H1 (cell line): ENCODE measurements around the gene CGN. TPM values are rescaled to one million over a fixed set of nuclear protein-coding genes. Genes with fewer than 3 reads are reported as not detected.

Experiments used
- CTCF ChIA-PET: fragments of 300-600 bp; sonication (Branson Sonifier 250); formaldehyde crosslinking; loops from one replicate; lab custom pipeline; 2021; ENCODE audit not compliant: partially characterized antibody; lab: Charles Lee
- POLR2A ChIA-PET: fragments of 300-600 bp; sonication (Branson Sonifier 250); formaldehyde crosslinking; loops from one replicate; lab custom pipeline; 2021; ENCODE audit warnings: inconsistent platforms; ENCODE audit not compliant: partially characterized antibody; lab: Charles Lee
- DNase-seq, 2 experiments: peaks; one replicate each; pipeline versions ENCODE4 v3.0.0 to v3.0.0-alpha.2; 2010 to 2022; ENCODE audit warnings: low spot score in 2 of 2, low read depth in 1 of 2, mixed read lengths in 1 of 2
- FAIRE-seq: peaks from 2 replicates; lab custom pipeline; 2011; peaks lifted over from hg19 to GRCh38; lab: Jason Lieb, UNC
- H2AFZ ChIP-seq: 2 replicates; pipeline ENCODE4 v1.8.1; 2012; ENCODE audit warnings: low read length, inconsistent platforms
- H2AK5ac ChIP-seq: 2 replicates; pipeline ENCODE4 v1.6.1; 2013; ENCODE audit warnings: low read depth, low read length
- H2BK120ac ChIP-seq: replicated peaks from 2 replicates; pipeline ENCODE3; 2013; ENCODE audit warnings: low read depth, low read length, inconsistent platforms
- H2BK12ac ChIP-seq: 2 replicates; pipeline ENCODE4 v1.6.1; 2013; ENCODE audit warnings: low read depth, low read length
- H2BK15ac ChIP-seq: 2 replicates; pipeline ENCODE4 v1.6.1; 2013; ENCODE audit warnings: low read length
- H2BK20ac ChIP-seq: 2 replicates; pipeline ENCODE4 v1.6.1; 2013; ENCODE audit warnings: low read length
- H2BK5ac ChIP-seq: 2 replicates; pipeline ENCODE4 v1.6.1; 2013; ENCODE audit warnings: low read depth, low read length
- H3K14ac ChIP-seq: 2 replicates; pipeline ENCODE4 v1.6.1; 2013; ENCODE audit warnings: inconsistent platforms; ENCODE audit not compliant: insufficient read length
- H3K18ac ChIP-seq: 2 replicates; pipeline ENCODE4 v1.6.1; 2013; ENCODE audit warnings: low read length; ENCODE audit errors: extremely low read depth
- H3K23ac ChIP-seq: 2 replicates; pipeline ENCODE4 v1.6.1; 2013; ENCODE audit warnings: inconsistent platforms; ENCODE audit not compliant: insufficient read length
- H3K23me2 ChIP-seq: 2 replicates; pipeline ENCODE4 v1.6.1; 2013; ENCODE audit warnings: low read depth, low read length
- H3K27ac ChIP-seq: 2 replicates; pipeline ENCODE4 v1.6.1; 2011; ENCODE audit warnings: low read depth, low read length, inconsistent platforms
- H3K27me3 ChIP-seq, 4 experiments: replicated peaks in 1 of 4; 1 replicate in 1 of 4; 2 replicates in 3 of 4; pipeline versions ENCODE4 v1.6.1 to v1.8.1; 2011 to 2013; ENCODE audit warnings: low read length in 3 of 4, mild to moderate bottlenecking in 3 of 4, inconsistent platforms in 2 of 4, mixed read lengths in 2 of 4, moderate library complexity in 1 of 4; ENCODE audit not compliant: control insufficient read depth in 3 of 4, insufficient read depth in 3 of 4; ENCODE audit errors: extremely low read depth in 1 of 4
- H3K36me3 ChIP-seq, 4 experiments: 2 replicates each; pipeline versions ENCODE4 v1.6.1 to v1.8.1; 2011 to 2013; ENCODE audit warnings: mild to moderate bottlenecking in 4 of 4, low read length in 3 of 4, moderate library complexity in 2 of 4, control low read depth in 1 of 4, inconsistent platforms in 1 of 4; ENCODE audit not compliant: insufficient read depth in 4 of 4, control insufficient read depth in 2 of 4
- H3K4ac ChIP-seq: replicated peaks from 2 replicates; pipeline ENCODE3; 2013; ENCODE audit warnings: low read length, low read depth, mixed read lengths, inconsistent platforms; ENCODE audit not compliant: insufficient read length
- H3K4me1 ChIP-seq, 4 experiments: replicated peaks in 1 of 4; 1 replicate in 1 of 4; 2 replicates in 3 of 4; pipeline versions ENCODE4 v1.6.1 to v1.8.1; 2011 to 2013; ENCODE audit warnings: low read length in 3 of 4, inconsistent platforms in 2 of 4, mixed read lengths in 1 of 4; ENCODE audit not compliant: insufficient read depth in 4 of 4, control insufficient read depth in 3 of 4
- H3K4me2 ChIP-seq, 2 experiments: 2 replicates each; pipeline versions ENCODE4 v1.6.1 to v1.8.1; 2011 to 2013; ENCODE audit warnings: low read depth in 2 of 2, low read length in 2 of 2, control low read depth in 1 of 2, inconsistent platforms in 1 of 2, mild to moderate bottlenecking in 1 of 2; ENCODE audit not compliant: insufficient read depth in 1 of 2
- H3K4me3 ChIP-seq, 4 experiments: fragments of 200-600, 300-600 bp in 1 of 4; sonication (generic), shearing (Covaris generic), sonication (Bioruptor Twin) in 1 of 4; 2 replicates each; pipeline versions ENCODE4 v1.5.1 to v1.8.1; 2011 to 2016; ENCODE audit warnings: low read length in 4 of 4, low read depth in 3 of 4, control low read depth in 2 of 4, inconsistent platforms in 2 of 4, mild to moderate bottlenecking in 2 of 4, mixed read lengths in 1 of 4, moderate library complexity in 1 of 4; ENCODE audit not compliant: insufficient read depth in 2 of 4; ENCODE audit errors: extremely low read depth in 1 of 4
- H3K56ac ChIP-seq: replicated peaks from 2 replicates; pipeline ENCODE3; 2013; ENCODE audit warnings: low read depth, mild to moderate bottlenecking, mixed read lengths, low read length, inconsistent platforms; ENCODE audit not compliant: insufficient read length
- H3K79me1 ChIP-seq: 2 replicates; pipeline ENCODE4 v1.6.1; 2013; ENCODE audit warnings: low read depth, low read length, control low read depth
- H3K79me2 ChIP-seq, 2 experiments: 2 replicates each; pipeline versions ENCODE4 v1.6.1 to v1.8.1; 2012 to 2013; ENCODE audit warnings: low read length in 2 of 2, mild to moderate bottlenecking in 2 of 2, inconsistent platforms in 1 of 2; ENCODE audit not compliant: insufficient read depth in 2 of 2, control insufficient read depth in 1 of 2
- H3K9ac ChIP-seq, 4 experiments: replicated peaks in 1 of 4; 1 replicate in 1 of 4; 2 replicates in 3 of 4; pipeline versions ENCODE4 v1.6.1 to v1.8.1; 2011 to 2013; ENCODE audit warnings: low read depth in 3 of 4, low read length in 3 of 4, control low read depth in 2 of 4, mild to moderate bottlenecking in 2 of 4, moderate library complexity in 2 of 4, inconsistent platforms in 1 of 4; ENCODE audit errors: extremely low read depth in 1 of 4
- H3K9me3 ChIP-seq, 2 experiments: 2 replicates each; pipeline versions ENCODE4 v1.6.1 to v1.8.1; 2012 to 2013; ENCODE audit warnings: mild to moderate bottlenecking in 2 of 2, moderate library complexity in 2 of 2, control low read depth in 1 of 2, inconsistent platforms in 1 of 2, low read depth in 1 of 2, low read length in 1 of 2, mixed read lengths in 1 of 2; ENCODE audit not compliant: insufficient read depth in 2 of 2
- H4K20me1 ChIP-seq, 2 experiments: replicated peaks in 1 of 2; 2 replicates each; pipeline versions ENCODE3 to v1.8.1; 2011 to 2013; ENCODE audit warnings: inconsistent platforms in 2 of 2, low read length in 2 of 2, mild to moderate bottlenecking in 1 of 2; ENCODE audit not compliant: insufficient read depth in 2 of 2, control insufficient read depth in 1 of 2
- H4K5ac ChIP-seq: 2 replicates; pipeline ENCODE4 v1.6.1; 2013; ENCODE audit warnings: low read length, low read depth, mixed read lengths, inconsistent platforms; ENCODE audit not compliant: insufficient read length
- H4K8ac ChIP-seq: 2 replicates; pipeline ENCODE4 v1.8.0; 2013; ENCODE audit warnings: mild to moderate bottlenecking, moderate library complexity, low read length, inconsistent platforms; ENCODE audit not compliant: insufficient read depth; ENCODE audit errors: extremely low read depth
- H4K91ac ChIP-seq: replicated peaks from 2 replicates; pipeline ENCODE3; 2013; ENCODE audit warnings: low read length, mixed read lengths, inconsistent platforms; ENCODE audit not compliant: insufficient read length
- GABPA ChIP-seq: IDR thresholded peaks from 2 replicates; pipeline ENCODE4 v1.6.1; 2011; ENCODE audit warnings: mild to moderate bottlenecking, low read length, moderate library complexity, borderline replicate concordance; ENCODE audit not compliant: insufficient read depth
- POLR2A ChIP-seq, 2 experiments: IDR thresholded peaks; 1 replicate in 1 of 2; 2 replicates in 1 of 2; pipeline ENCODE4 v1.6.1; 2011; ENCODE audit warnings: low read depth in 2 of 2, low read length in 2 of 2, mild to moderate bottlenecking in 2 of 2; ENCODE audit errors: control extremely low read depth in 1 of 2
- SRF ChIP-seq: IDR thresholded peaks from 2 replicates; pipeline ENCODE4 v1.6.1; 2011; ENCODE audit warnings: mild to moderate bottlenecking, low read depth, low read length, moderate library complexity
- WGBS, 2 experiments: shearing (Covaris generic) in 1 of 2; methylation state at CpG; one replicate each; pipeline versions ENCODE4 v1.1.6 to v1.1.7; 2013 to 2015; ENCODE audit warnings: low lambda C conversion rate in 2 of 2, mixed read lengths in 2 of 2, inconsistent platforms in 1 of 2, low coverage in 1 of 2, missing lambda C conversion rate in 1 of 2; ENCODE audit not compliant: insufficient replicate concordance in 2 of 2, insufficient coverage in 1 of 2, insufficient read length in 1 of 2; ENCODE audit errors: extremely low coverage in 1 of 2, missing lambda C conversion rate in 1 of 2; 5-methylcytosine and 5-hydroxymethylcytosine counted together
- long read RNA-seq, 2 experiments: library from RNA in 1 of 2; library from capped mRNA in 1 of 2; stranded (forward); transcript quantifications; one replicate each; pipeline ENCODE4 v2.0.0, GENCODE V29; 2021; ENCODE audit warnings: inconsistent platforms in 1 of 2
- polyA minus RNA-seq, 3 experiments: library from RNA; depleted of rRNA, polyadenylated mRNA; stranded (reverse); fragments of >200 nt; gene quantifications; 1 replicate in 2 of 3; 2 replicates in 1 of 3; pipeline ENCODE4 v1.2.3, GENCODE V29; 2011
- polyA plus RNA-seq, 7 experiments: library from polyadenylated mRNA; depleted of rRNA in 3 of 7; stranded (reverse) in 5 of 7; unstranded in 2 of 7; fragments of >200 nt in 5 of 7; fragments of 200-250 nt in 2 of 7; gene quantifications; 1 replicate in 5 of 7; 2 replicates in 1 of 7; 4 replicates in 1 of 7; pipeline versions ENCODE4 v1.2.1 to v1.2.3, GENCODE V29; 2011 to 2013; ENCODE audit warnings: missing spikeins in 2 of 7, mixed read lengths in 2 of 7
- total RNA-seq: library from RNA; stranded (reverse); fragmentation: NEBNext Ultra II Directional; extraction: Animal tissue kit (Norgen Biotek cat#: 25700); gene quantifications from 2 replicates; pipeline ENCODE4 v1.2.1, GENCODE V29; 2021

Gene CGN, protein sequence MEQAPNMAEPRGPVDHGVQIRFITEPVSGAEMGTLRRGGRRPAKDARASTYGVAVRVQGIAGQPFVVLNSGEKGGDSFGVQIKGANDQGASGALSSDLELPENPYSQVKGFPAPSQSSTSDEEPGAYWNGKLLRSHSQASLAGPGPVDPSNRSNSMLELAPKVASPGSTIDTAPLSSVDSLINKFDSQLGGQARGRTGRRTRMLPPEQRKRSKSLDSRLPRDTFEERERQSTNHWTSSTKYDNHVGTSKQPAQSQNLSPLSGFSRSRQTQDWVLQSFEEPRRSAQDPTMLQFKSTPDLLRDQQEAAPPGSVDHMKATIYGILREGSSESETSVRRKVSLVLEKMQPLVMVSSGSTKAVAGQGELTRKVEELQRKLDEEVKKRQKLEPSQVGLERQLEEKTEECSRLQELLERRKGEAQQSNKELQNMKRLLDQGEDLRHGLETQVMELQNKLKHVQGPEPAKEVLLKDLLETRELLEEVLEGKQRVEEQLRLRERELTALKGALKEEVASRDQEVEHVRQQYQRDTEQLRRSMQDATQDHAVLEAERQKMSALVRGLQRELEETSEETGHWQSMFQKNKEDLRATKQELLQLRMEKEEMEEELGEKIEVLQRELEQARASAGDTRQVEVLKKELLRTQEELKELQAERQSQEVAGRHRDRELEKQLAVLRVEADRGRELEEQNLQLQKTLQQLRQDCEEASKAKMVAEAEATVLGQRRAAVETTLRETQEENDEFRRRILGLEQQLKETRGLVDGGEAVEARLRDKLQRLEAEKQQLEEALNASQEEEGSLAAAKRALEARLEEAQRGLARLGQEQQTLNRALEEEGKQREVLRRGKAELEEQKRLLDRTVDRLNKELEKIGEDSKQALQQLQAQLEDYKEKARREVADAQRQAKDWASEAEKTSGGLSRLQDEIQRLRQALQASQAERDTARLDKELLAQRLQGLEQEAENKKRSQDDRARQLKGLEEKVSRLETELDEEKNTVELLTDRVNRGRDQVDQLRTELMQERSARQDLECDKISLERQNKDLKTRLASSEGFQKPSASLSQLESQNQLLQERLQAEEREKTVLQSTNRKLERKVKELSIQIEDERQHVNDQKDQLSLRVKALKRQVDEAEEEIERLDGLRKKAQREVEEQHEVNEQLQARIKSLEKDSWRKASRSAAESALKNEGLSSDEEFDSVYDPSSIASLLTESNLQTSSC
- total RNA-seq (52.7 and 54.6 TPM in 2 replicates), polyA plus RNA-seq (2011; rRNA removed) (15.9 and 20.4 TPM in 2 replicates), polyA minus RNA-seq (2011; rRNA and poly(A)+ RNA removed) (29.1 and 30.2 TPM in 2 replicates)
- 15.1 TPM for polyA plus RNA-seq (2011; cell fraction: cytosol; rRNA removed)
- 98.4 TPM for polyA plus RNA-seq (2011; cell fraction: nucleus; rRNA removed)
- 47.3 to 55.8 TPM (median 50.2 TPM) in 4 replicates for polyA plus RNA-seq (2012, experiment 1 of 2)
- 15.9 TPM for polyA plus RNA-seq (2012, experiment 2 of 2)
- polyA plus RNA-seq (2013, experiment 1 of 2): 59.6 TPM
- 59.3 TPM for polyA plus RNA-seq (2013, experiment 2 of 2)
- polyA minus RNA-seq (2011; cell fraction: cytosol; rRNA and poly(A)+ RNA removed): 14.6 TPM
- polyA minus RNA-seq (2011; cell fraction: nucleus; rRNA and poly(A)+ RNA removed): 28.5 TPM
- long read RNA-seq, experiment 1, transcript CGN-205 (3 exons, 930 nt): major isoform, 12 of 30 reads
- long read RNA-seq, experiment 1, partial matches to known transcripts: 11 of 30 reads
- long read RNA-seq, experiment 1, other reads (novel, unspliced or antisense): 7 of 30 reads
- long read RNA-seq, experiment 2, full-length matches to known transcripts: 1 of 19 reads
- long read RNA-seq, experiment 2, partial matches to known transcripts: 8 of 19 reads
- long read RNA-seq, experiment 2, other reads (novel, unspliced or antisense): 10 of 19 reads

- Histone ChIP-seq H3K27me3 (0 out of 7 replicates have a peak, but pooled peaks cover 0 to 3% (median 0%) of the 10 kb centered on the region in 4 experiments), H3K9ac (peak within 1 kb of the TSS; percentile 56 to 94 (median 83)), H3K9me3 (no peaks in the 10 kb centered on the region), H3K4me3 (peak within 1 kb of the TSS; percentile 80 to 85 (median 84)), H2BK15ac (peak within 1 kb of the TSS; percentile 72; the same call in 1 of the 2 replicates), H3K4me2 (peak within 1 kb of the TSS; percentile 83 to 98), H3K79me2 (peaks cover 0 to 32% of the 10 kb centered on the region in 2 experiments; a peak in 2 of 4 replicates), H3K4me1 (peaks cover 19 to 33% (median 21%) of the 10 kb centered on the region in 4 experiments), H2BK5ac (peak within 1 kb of the TSS; percentile 88; the same call in 1 of the 2 replicates), H3K23me2 (peaks cover 24% of the 10 kb centered on the region), H3K56ac (peak within 1 kb of the TSS; percentile 62), H4K8ac (peak within 1 kb of the TSS; percentile 31), H4K5ac (peak within 1 kb of the TSS; percentile 82), H3K36me3 (no peaks in the 10 kb centered on the region), H4K91ac (no peak within 1 kb of the TSS), H2BK12ac (peak within 1 kb of the TSS; percentile 97; the same call in 1 of the 2 replicates), H3K79me1 (peaks cover 14% of the 10 kb centered on the region), H2AFZ (no peak within 1 kb of the TSS; the same call in 1 of the 2 replicates), H3K14ac (no peak within 1 kb of the TSS), H3K4ac (peak within 1 kb of the TSS; percentile 33), H3K23ac (no peak within 1 kb of the TSS), H2BK20ac (no peak within 1 kb of the TSS), H3K27ac (peak within 1 kb of the TSS; percentile 90), H2AK5ac (0 out of 2 replicates have a peak within 1 kb of the TSS, but pooled peaks have one; percentile 88), H3K18ac (peak within 1 kb of the TSS; percentile 83), H4K20me1 (peaks cover 0 to 2% of the 10 kb centered on the region in 2 experiments), H2BK120ac (peak within 1 kb of the TSS; percentile 47)
- 3% methylated on average over 47 of the region's 68 CpGs; no CpG with 5 or more reads in 1 of the 2 experiments for WGBS, 2 experiments
- ChIA-PET POLR2A (interaction anchor here (0.6 to 17.1 kb wide), 12 partner anchors 8 to 227 kb away, joined by 3 to 283 read pairs (median 5); partner anchors contain the start of gene TUFT1), CTCF (interaction anchor here (1.0 to 1.5 kb wide), 4 partner anchors 22 to 66 kb away, joined by 3 read pairs; no protein-coding TSS in a partner anchor)
- DNase-seq (peak; percentile 88 to 93), FAIRE-seq (no peak)
- TF ChIP-seq SRF: no peak
- no peak for TF ChIP-seq GABPA
- peak; percentile 82 to 85 for TF ChIP-seq POLR2A (IDR thresholded peaks at IDR 0.05; ENCODE audit: control extremely low read depth in 1 of 2, low read depth in 2 of 2, low read length in 2 of 2)
Observed at GRCh38 chr1:151510957-151511635, at the start of gene CGN. Gene CGN, plus strand, starts transcription at chr1:151511387. Its CDS starts 7,133 bp downstream, at chr1:151518520.
